CD1c-positive myeloid dendritic cell (primary cell): ENCODE data around the gene ZMYM2.
A peak's percentile ranks its signal among the peaks of the same experiment; 100 is the strongest.
"Not testable (repeated sequence)": the region's sequence is repeated elsewhere in the genome, so short reads cannot be mapped to it uniquely, and the experiment has no call there.

Experiments
- DNase-seq: peaks from one replicate; pipeline ENCODE4 v3.0.0-alpha.2; 2016; ENCODE audit errors: extremely low spot score

The ZMYM2 gene

GRCh38 chr13:19958155-19959111, at the start of gene ZMYM2:
Gene ZMYM2 (plus strand): TSS chr13:19958727. CDS start chr13:19993073, 34,346 bp downstream.
- peak; percentile 98 for DNase-seq

GRCh38 chr13:19910336-19911072, 48.0 kb upstream of the ZMYM2 start:
- no peak for DNase-seq

- peak; percentile 26 for DNase-seq
Observed at GRCh38 chr13:19927117-19927748, 31.3 kb upstream of the ZMYM2 start.

- DNase-seq, result no peak
Observed at GRCh38 chr13:19940106-19940505, 18.4 kb upstream of the ZMYM2 start.

- DNase-seq, result no peak
Observed at GRCh38 chr13:19950374-19950773, 8.2 kb upstream of the ZMYM2 start.

- no peak for DNase-seq
Observed at GRCh38 chr13:19952850-19953249, 5.7 kb upstream of the ZMYM2 start.

- no peak for DNase-seq
Observed at GRCh38 chr13:19955873-19956559, 2.5 kb upstream of the ZMYM2 start.

GRCh38 chr13:19957320-19958154, 990 bp upstream of the ZMYM2 start:
- peak; percentile 93 for DNase-seq

GRCh38 chr13:19959141-19959830, 759 bp downstream of the ZMYM2 start:
- DNase-seq, result peak; percentile 67

- peak; percentile 95 for DNase-seq
Observed at GRCh38 chr13:19959831-19960652, 1.5 kb downstream of the ZMYM2 start.

GRCh38 chr13:19960653-19960976, 2.1 kb downstream of the ZMYM2 start:
- peak; percentile 27 for DNase-seq

- peak; percentile 51 for DNase-seq
Observed at GRCh38 chr13:19961489-19961888, 3.0 kb downstream of the ZMYM2 start.

GRCh38 chr13:19961924-19962323, 3.4 kb downstream of the ZMYM2 start:
- DNase-seq, result no peak

- DNase-seq, result no peak
Observed at GRCh38 chr13:19962894-19963293, 4.4 kb downstream of the ZMYM2 start.

GRCh38 chr13:19967621-19968020, 9.1 kb downstream of the ZMYM2 start:
- no peak for DNase-seq

- DNase-seq, result not testable (repeated sequence)
Observed at GRCh38 chr13:19974498-19975009, 16.0 kb downstream of the ZMYM2 start.

- no peak for DNase-seq
Observed at GRCh38 chr13:19978831-19979437, 20.4 kb downstream of the ZMYM2 start.

- no peak for DNase-seq
Observed at GRCh38 chr13:19981685-19982238, 23.2 kb downstream of the ZMYM2 start.
